ENCODE data around the gene PDGFC. TPM values are rescaled to one million over a fixed set of nuclear protein-coding genes. Genes with fewer than 3 reads are reported as not detected.

PDGFC gene
- total RNA-seq, 1 experiment from 2014 or later: 4.5 TPM

DNA sequence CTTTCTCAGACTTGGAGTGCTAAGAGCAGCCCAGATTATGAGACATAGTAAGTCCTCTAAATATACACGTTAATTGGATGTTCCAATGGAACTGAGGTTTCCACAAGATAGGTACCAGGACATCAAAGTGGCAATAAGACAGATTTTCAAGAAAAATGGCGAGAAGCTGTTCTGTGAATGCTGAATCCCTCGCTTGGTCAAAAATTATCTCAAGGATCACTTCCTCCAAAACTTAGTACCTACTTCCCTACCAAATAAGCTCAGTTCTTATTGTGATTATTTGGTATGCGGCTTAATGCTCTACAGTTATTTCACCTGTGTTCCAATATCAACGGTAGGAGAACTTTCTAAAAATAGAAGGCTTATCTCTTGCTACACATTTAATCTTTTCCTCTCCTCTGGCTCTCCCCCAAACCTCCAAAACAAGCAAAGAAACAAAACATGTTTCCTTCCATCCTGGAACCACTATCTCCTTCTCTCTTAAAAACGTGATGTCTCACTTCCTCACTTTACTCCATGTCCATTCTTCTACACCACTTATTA, 14.7 kb downstream of the PDGFC start:
- Histone ChIP-seq H3K18ac (ENCODE audit: insufficient read length, low read depth, low read length) (no peak overlapping the region), H3K4me2 (ENCODE audit: insufficient read depth, insufficient read length, low read length) (no peak overlapping the region), H3K4me1 (ENCODE audit: insufficient read depth, low read length) (no peaks in the 10 kb centered on the region), H4K20me1 (ENCODE audit: control insufficient read depth, insufficient read depth, insufficient read length) (no peaks in the 10 kb centered on the region), H3K4ac (ENCODE audit: low read depth, low read length) (no peak overlapping the region), H2BK5ac (ENCODE audit: insufficient read length, low read length) (no peak overlapping the region), H3K79me1 (ENCODE audit: insufficient read depth, low read depth, low read length, poor library complexity, severe bottlenecking) (no peaks in the 10 kb centered on the region), H2BK12ac (ENCODE audit: insufficient read length, low read depth, low read length) (no peak overlapping the region), H2BK20ac (ENCODE audit: low read depth, low read length, poor library complexity, severe bottlenecking) (no peak overlapping the region), H2BK15ac (ENCODE audit: low read depth, low read length) (no peak overlapping the region), H3T11ph (ENCODE audit: low read length) (no peak overlapping the region), H3K27me3 (ENCODE audit: insufficient read depth, low read length) (no peaks in the 10 kb centered on the region), H3K9me3 (ENCODE audit: control insufficient read depth, low read depth, low read length) (no peaks in the 10 kb centered on the region), H2AFZ (ENCODE audit: low read length) (no peak overlapping the region), H3K27ac (ENCODE audit: insufficient read length, low read depth, low read length) (no peak overlapping the region), H2AK5ac (ENCODE audit: insufficient read length, low read length) (no peak overlapping the region), H2BK120ac (ENCODE audit: low read depth, low read length, poor library complexity, severe bottlenecking) (no peak overlapping the region), H3K79me2 (ENCODE audit: insufficient read depth, low read length) (no peaks in the 10 kb centered on the region), H4K8ac (replicated peaks; ENCODE audit: insufficient read length, low read depth, low read length) (no peak overlapping the region), H3K56ac (ENCODE audit: insufficient read length, low read depth, low read length) (no peak overlapping the region), H3K9ac (ENCODE audit: extremely low read depth, insufficient read length, low read length) (no peak overlapping the region), H4K5ac (ENCODE audit: insufficient read length, low read depth, low read length) (no peak overlapping the region), H4K91ac (ENCODE audit: insufficient read length, low read depth, low read length) (no peak overlapping the region), H3K23me2 (ENCODE audit: insufficient read length, low read depth, low read length, poor library complexity, severe bottlenecking) (no peaks in the 10 kb centered on the region), H3K14ac (ENCODE audit: insufficient read depth, low read length) (no peak overlapping the region), H3K23ac (ENCODE audit: insufficient read length, low read depth, low read length) (no peak overlapping the region)
- no peak for DNase-seq
- no peaks in the 10 kb centered on the region for H3K27me3 Mint-ChIP-seq (ENCODE audit: low read depth)
- H3K4me1 Mint-ChIP-seq: peaks cover 6 to 12% of the 10 kb centered on the region in 2 experiments
- no CpG with 5 or more reads among the region's 6 CpGs for WGBS (ENCODE audit: extremely low coverage, insufficient read length, low lambda C conversion rate)
- H3K4me3 Mint-ChIP-seq: no peak overlapping the region
- no peak overlapping the region for H3K27ac Mint-ChIP-seq
- H3K36me3 Mint-ChIP-seq (ENCODE audit: insufficient read depth in 1 of 3, low read depth in 3 of 3): no peaks in the 10 kb centered on the region
- no peaks in the 10 kb centered on the region for H3K9me3 Mint-ChIP-seq
- TF ChIP-seq, protein P1, sequence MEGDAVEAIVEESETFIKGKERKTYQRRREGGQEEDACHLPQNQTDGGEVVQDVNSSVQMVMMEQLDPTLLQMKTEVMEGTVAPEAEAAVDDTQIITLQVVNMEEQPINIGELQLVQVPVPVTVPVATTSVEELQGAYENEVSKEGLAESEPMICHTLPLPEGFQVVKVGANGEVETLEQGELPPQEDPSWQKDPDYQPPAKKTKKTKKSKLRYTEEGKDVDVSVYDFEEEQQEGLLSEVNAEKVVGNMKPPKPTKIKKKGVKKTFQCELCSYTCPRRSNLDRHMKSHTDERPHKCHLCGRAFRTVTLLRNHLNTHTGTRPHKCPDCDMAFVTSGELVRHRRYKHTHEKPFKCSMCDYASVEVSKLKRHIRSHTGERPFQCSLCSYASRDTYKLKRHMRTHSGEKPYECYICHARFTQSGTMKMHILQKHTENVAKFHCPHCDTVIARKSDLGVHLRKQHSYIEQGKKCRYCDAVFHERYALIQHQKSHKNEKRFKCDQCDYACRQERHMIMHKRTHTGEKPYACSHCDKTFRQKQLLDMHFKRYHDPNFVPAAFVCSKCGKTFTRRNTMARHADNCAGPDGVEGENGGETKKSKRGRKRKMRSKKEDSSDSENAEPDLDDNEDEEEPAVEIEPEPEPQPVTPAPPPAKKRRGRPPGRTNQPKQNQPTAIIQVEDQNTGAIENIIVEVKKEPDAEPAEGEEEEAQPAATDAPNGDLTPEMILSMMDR (conservative IDR thresholded peaks at IDR 0.05): no peak
